Kidney epithelial cell (primary cell): Measurements from ENCODE around the gene HEXB. TPM values are rescaled to one million over a fixed set of nuclear protein-coding genes. Genes with fewer than 3 reads are reported as not detected.

Experiments
- DNase-seq: peaks from one replicate; pipeline ENCODE4 v3.0.0-alpha.2; 2010; ENCODE audit warnings: low read depth
- H3K27me3 ChIP-seq: 2 replicates; pipeline ENCODE4 v1.6.0; 2011; ENCODE audit warnings: low read length; ENCODE audit not compliant: control insufficient read depth, insufficient read depth
- H3K36me3 ChIP-seq: 2 replicates; pipeline ENCODE4 v1.5.1; 2011; ENCODE audit warnings: low read length; ENCODE audit not compliant: control insufficient read depth, insufficient read depth
- H3K4me3 ChIP-seq: 2 replicates; pipeline ENCODE4 v1.5.1; 2011; ENCODE audit warnings: low read depth, mild to moderate bottlenecking, control low read depth, low read length
- CTCF ChIP-seq: IDR thresholded peaks from 2 replicates; pipeline ENCODE4 v1.5.1; 2011; ENCODE audit warnings: mild to moderate bottlenecking, moderate library complexity, low read length, control low read depth, inconsistent platforms; ENCODE audit not compliant: insufficient read depth, poor library complexity, severe bottlenecking
- total RNA-seq: library from RNA; depleted of rRNA; stranded (reverse); fragments of >200 nt; gene quantifications from 2 replicates; pipeline ENCODE4 v1.2.3, GENCODE V29; 2015

The HEXB gene
- total RNA-seq, 1 donor from 2014 or later, result 101 TPM

- H3K27me3 ChIP-seq, result no peaks in the 10 kb centered on the region
- TF ChIP-seq CTCF, result no peak
- H3K36me3 ChIP-seq, result no peaks in the 10 kb centered on the region
- H3K4me3 ChIP-seq, result no peak overlapping the region
- DNase-seq, result no peak
Observed at GRCh38 chr5:74765201-74765600, 80.2 kb downstream of the HEXB start.

GRCh38 chr5:74765929-74766328, 80.9 kb downstream of the HEXB start:
- TF ChIP-seq CTCF, result no peak
- Histone ChIP-seq H3K36me3 (no peaks in the 10 kb centered on the region), H3K4me3 (peak overlapping the region; percentile 69), H3K27me3 (no peaks in the 10 kb centered on the region)
- no peak for DNase-seq

DNA sequence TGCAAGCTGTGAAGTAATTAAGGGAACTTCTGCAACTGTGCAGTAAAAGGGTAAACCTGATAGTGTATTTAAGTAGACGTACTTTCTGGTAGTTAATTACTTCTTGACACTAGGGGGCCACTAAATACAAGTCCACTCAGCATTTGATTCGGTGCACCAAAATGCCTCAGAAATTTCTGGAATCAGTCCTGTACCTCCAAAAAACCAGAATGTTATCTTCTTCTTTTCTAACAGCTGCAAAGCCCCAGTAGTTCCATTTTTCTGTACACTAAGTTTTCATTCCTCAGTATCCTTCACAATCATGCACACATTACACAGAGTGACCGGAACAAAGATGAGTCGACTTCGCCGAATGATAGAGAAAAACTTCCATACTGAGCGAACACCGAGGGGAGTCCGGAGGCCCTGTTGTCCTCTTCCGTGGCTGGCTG, 81.4 kb downstream of the HEXB start:
- no peak for DNase-seq
- Histone ChIP-seq H3K27me3 (no peaks in the 10 kb centered on the region), H3K36me3 (no peaks in the 10 kb centered on the region), H3K4me3 (peak overlapping the region; percentile 69)
- peak; percentile 39 for TF ChIP-seq CTCF

DNA sequence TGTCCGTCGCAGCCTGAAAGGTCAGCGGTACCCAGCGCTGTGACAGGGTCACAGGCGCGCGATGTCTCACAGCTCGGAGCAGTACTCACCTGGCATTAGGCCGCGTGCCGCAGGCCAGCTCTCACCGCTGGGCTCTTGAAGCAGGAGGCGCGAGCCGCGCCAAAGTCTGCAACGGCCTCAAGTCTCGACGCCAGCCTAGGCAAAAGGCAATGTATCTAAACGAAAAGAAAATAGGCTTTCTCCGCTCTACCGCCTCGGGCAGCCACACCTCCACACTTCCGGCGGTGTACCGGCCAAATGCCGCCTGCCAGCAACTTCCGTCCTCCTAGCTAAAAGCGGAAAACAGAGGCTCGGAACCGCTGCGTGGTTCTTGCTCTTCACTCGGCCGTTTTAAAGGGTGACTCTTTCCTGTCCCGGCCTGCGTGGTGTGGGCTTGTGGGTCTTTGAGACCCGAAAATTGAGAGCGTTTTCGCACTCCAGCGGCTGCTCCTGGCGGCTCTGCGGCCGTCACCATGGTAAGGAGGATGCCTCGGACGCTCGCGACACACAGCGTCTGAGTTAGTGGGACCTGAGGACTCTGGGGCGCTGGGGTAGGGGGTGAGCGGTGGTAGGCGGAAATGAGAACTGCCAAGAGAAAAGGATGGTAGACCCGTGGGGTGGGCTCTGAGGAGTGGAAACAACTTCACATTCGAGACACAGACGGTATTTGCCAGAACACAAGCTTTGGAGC, 82.0 kb downstream of the HEXB start, which contains the start of the genes GFM2 and NSA2:
Gene GFM2, minus strand, starts transcription at position 269 of the 730 bp plus-strand sequence. CDS start 3,375 bp downstream, outside the sequence.
Gene NSA2, plus strand, starts transcription at position 401 of the 730 bp plus-strand sequence. Its CDS starts 112 bp downstream, at position 513.
- peak; percentile 63 for DNase-seq
- Histone ChIP-seq H3K36me3 (no peaks in the 10 kb centered on the region), H3K4me3 (peak within 1 kb of the TSS; percentile 69), H3K27me3 (no peaks in the 10 kb centered on the region)
- no peak for TF ChIP-seq CTCF

DNA sequence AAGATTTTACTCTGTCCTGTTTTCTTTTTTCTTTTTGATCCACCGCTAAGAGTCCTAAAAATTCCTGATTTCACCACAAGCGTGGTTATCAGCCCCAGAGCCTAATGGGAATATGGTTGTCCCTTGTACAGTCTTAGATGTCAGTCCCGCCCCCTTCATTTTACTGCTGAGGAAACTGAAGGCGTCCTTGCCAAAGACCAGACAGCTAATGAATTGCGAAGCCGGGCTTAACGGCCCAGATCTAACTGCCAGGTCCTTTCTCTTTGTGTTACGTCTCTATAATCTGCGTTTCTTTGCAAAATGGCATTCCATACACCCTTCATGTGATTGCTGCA, 82.5 kb downstream of the HEXB start:
- no peaks in the 10 kb centered on the region for H3K27me3 ChIP-seq
- TF ChIP-seq CTCF, result no peak
- DNase-seq, result no peak
- no peaks in the 10 kb centered on the region for H3K36me3 ChIP-seq
- H3K4me3 ChIP-seq, result peak overlapping the region; percentile 69

Other genes with a start within 250 kb of the HEXB start
- 72.5 and 104 TPM in 2 replicates for gene ENC1, start 44.5 kb upstream of the HEXB start, total RNA-seq
- gene GFM2, start 81.9 kb downstream of the HEXB start, total RNA-seq, result 33.1 and 35.7 TPM in 2 replicates
- 94.1 and 145 TPM in 2 replicates for gene NSA2, start 82.0 kb downstream of the HEXB start, total RNA-seq
- 16.3 and 18.8 TPM in 2 replicates for gene FAM169A, start 181.2 kb downstream of the HEXB start, total RNA-seq